PC-3 (cell line): ENCODE data around the gene PPRC1. TPM values are rescaled to one million over a fixed set of nuclear protein-coding genes. Genes with fewer than 3 reads are reported as not detected.

Experiments
- ATAC-seq: fragments of 200-7000 bp; cut with Tn5 transposase; 2 replicates; pipeline ENCODE4 v1.9.1; 2020; ENCODE audit warnings: mild to moderate bottlenecking, moderate library complexity
- BruUV-seq: library from RNA; stranded (reverse); fragments of 400-500 nt; replicated peaks from 2 replicates; lab custom pipeline; 2021; lab: Mats Ljungman, UMichigan
- CTCF ChIA-PET: fragments of 300-600 bp; sonication (Branson Sonifier 250); formaldehyde crosslinking; loops from one replicate; lab custom pipeline; 2022; ENCODE audit warnings: antibody characterized with exemption; lab: Charles Lee
- POLR2A ChIA-PET: fragments of 300-600 bp; sonication (Branson Sonifier 250); formaldehyde crosslinking; loops from one replicate; lab custom pipeline; 2022; ENCODE audit warnings: antibody characterized with exemption; ENCODE audit not compliant: unreplicated experiment; lab: Charles Lee
- DNase-seq: peaks from one replicate; pipeline ENCODE4 v3.0.0-alpha.2; 2015
- H2AFZ ChIP-seq: fragments of 300-600 bp; sonication (generic); 2 replicates; pipeline ENCODE4 v1.6.0; 2016; ENCODE audit warnings: antibody characterized with exemption, low read length
- H3F3A ChIP-seq: fragments of 300-600 bp; sonication (generic); one replicate; pipeline ENCODE4 v1.6.0; 2017; ENCODE audit warnings: antibody characterized with exemption, low read length, control low read depth, mild to moderate bottlenecking; ENCODE audit not compliant: unreplicated experiment
- H3K27ac ChIP-seq: fragments of 300-600 bp; sonication (generic); 2 replicates; pipeline ENCODE4 v1.5.1; 2016; ENCODE audit warnings: mild to moderate bottlenecking, low read length
- H3K27me3 ChIP-seq: fragments of 300-600 bp; sonication (generic); 2 replicates; pipeline ENCODE4 v1.6.1; 2016; ENCODE audit warnings: low read length, mixed read lengths
- H3K36me3 ChIP-seq: fragments of 300-600 bp; sonication (generic); 2 replicates; pipeline ENCODE4 v1.6.1; 2016; ENCODE audit warnings: low read depth, mixed run types, low read length, mixed read lengths
- H3K4me1 ChIP-seq: fragments of 300-600 bp; sonication (generic); 2 replicates; pipeline ENCODE4 v1.5.1; 2016; ENCODE audit warnings: low read length; ENCODE audit not compliant: insufficient read depth
- H3K4me2 ChIP-seq: fragments of 300-600 bp; sonication (generic); 2 replicates; pipeline ENCODE4 v1.6.0; 2016; ENCODE audit warnings: low read length
- H3K4me3 ChIP-seq: fragments of 300-600 bp; sonication (generic); 2 replicates; pipeline ENCODE4 v1.5.1; 2016; ENCODE audit warnings: mild to moderate bottlenecking, low read length, mixed read lengths
- H3K79me2 ChIP-seq: fragments of 300-600 bp; sonication (generic); 2 replicates; pipeline ENCODE4 v1.6.1; 2017; ENCODE audit warnings: low read length, mixed read lengths
- H3K9ac ChIP-seq: fragments of 300-600 bp; sonication (generic); 2 replicates; pipeline ENCODE4 v1.6.0; 2016; ENCODE audit warnings: mild to moderate bottlenecking, low read length
- H3K9me2 ChIP-seq: fragments of 300-600 bp; sonication (generic); replicated peaks from 2 replicates; pipeline ENCODE4 v1.6.1; 2016; ENCODE audit warnings: mixed run types, low read length, mixed read lengths
- H3K9me3 ChIP-seq: fragments of 300-600 bp; sonication (generic); 2 replicates; pipeline ENCODE4 v1.6.1; 2016; ENCODE audit warnings: low read length, mixed read lengths
- H4K20me1 ChIP-seq: fragments of 300-600 bp; sonication (generic); 2 replicates; pipeline ENCODE4 v1.6.1; 2016; ENCODE audit warnings: low read length, mixed read lengths
- CTCF ChIP-seq: fragments of 300-600 bp; sonication (generic); conservative IDR thresholded peaks from 2 replicates; pipeline ENCODE4 v1.5.1; 2017; ENCODE audit warnings: antibody characterized with exemption, low read depth, mild to moderate bottlenecking, low read length
- EZH2 ChIP-seq: fragments of 300-600 bp; sonication (generic); IDR thresholded peaks from one replicate; pipeline ENCODE4 v1.6.1; 2017; ENCODE audit warnings: antibody characterized with exemption, mild to moderate bottlenecking, low read length; ENCODE audit not compliant: unreplicated experiment
- EZH2phosphoT487 ChIP-seq: fragments of 300-600 bp; sonication (generic); IDR thresholded peaks from 2 replicates; pipeline ENCODE4 v1.6.1; 2018; ENCODE audit warnings: mild to moderate bottlenecking, antibody characterized with exemption, low read length, borderline replicate concordance
- intact Hi-C: fragments of 100-400 bp; cut with micrococcal nuclease; formaldehyde crosslinking; loops from 2 replicates; pipeline ENCODE4 v1.9.0; 2023
- total RNA-seq: library from RNA; depleted of rRNA; stranded (reverse); fragments of >200 nt; gene quantifications from 2 replicates; pipeline ENCODE4 v1.2.3, GENCODE V29; 2014

PPRC1 gene
- total RNA-seq, 1 experiment from 2014 or later: 27.6 TPM

DNA sequence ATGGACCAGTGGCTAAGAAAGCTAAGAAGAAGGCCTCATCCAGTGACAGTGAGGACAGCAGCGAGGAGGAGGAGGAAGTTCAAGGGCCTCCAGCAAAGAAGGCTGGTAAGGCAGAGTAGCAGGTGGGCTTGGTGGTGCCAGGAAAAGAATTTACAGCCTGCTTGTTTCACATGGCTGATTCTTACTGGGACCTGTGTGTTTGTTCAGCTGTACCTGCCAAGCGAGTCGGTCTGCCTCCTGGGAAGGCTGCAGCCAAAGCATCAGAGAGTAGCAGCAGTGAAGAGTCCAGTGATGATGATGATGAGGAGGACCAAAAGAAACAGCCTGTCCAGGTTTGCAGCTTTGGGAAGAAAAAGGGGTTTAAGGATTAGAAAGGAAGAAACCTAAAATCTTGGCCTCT is 24.4 kb downstream of the PPRC1 start:
- H3K36me3 ChIP-seq: peaks cover 72% of the 10 kb centered on the region
- intact Hi-C loops: no loop called here
- CTCF ChIA-PET: no interaction called here

GRCh38 chr10:102159051-102159597 is 26.3 kb downstream of the PPRC1 start:
- H3K4me2 ChIP-seq: no peak overlapping the region
- no peak overlapping the region for H3K27ac ChIP-seq
- H3K9me2 ChIP-seq: no peaks in the 10 kb centered on the region
- H3F3A ChIP-seq: peaks cover 4% of the 10 kb centered on the region
- H3K9me3 ChIP-seq: no peaks in the 10 kb centered on the region
- peaks cover 39% of the 10 kb centered on the region for H3K79me2 ChIP-seq
- no peak for ATAC-seq
- intact Hi-C loops: no loop called here
- CTCF ChIA-PET: no interaction called here
- H3K4me3 ChIP-seq: no peak overlapping the region
- no TSS peak for BruUV-seq
- TF ChIP-seq EZH2phosphoT487: no peak
- TF ChIP-seq CTCF: no peak
- TF ChIP-seq EZH2: no peak
- H2AFZ ChIP-seq: no peak overlapping the region
- H3K36me3 ChIP-seq: peaks cover 91% of the 10 kb centered on the region
- H3K27me3 ChIP-seq: no peaks in the 10 kb centered on the region
- POLR2A ChIA-PET: no interaction called here
- DNase-seq: no peak
- peaks cover 3% of the 10 kb centered on the region; the same call in 1 of the 2 replicates for H3K4me1 ChIP-seq
- H4K20me1 ChIP-seq: peaks cover 40% of the 10 kb centered on the region
- no peak overlapping the region for H3K9ac ChIP-seq

More for the DNA sequence above, 24.4 kb downstream of the PPRC1 start:
- Histone ChIP-seq H2AFZ (no peak overlapping the region), H3K4me1 (peaks cover 3% of the 10 kb centered on the region; the same call in 1 of the 2 replicates), H3K79me2 (peaks cover 58% of the 10 kb centered on the region), H3K4me2 (0 out of 2 replicates have a peak overlapping the region, but pooled peaks have one; percentile 6), H3K9ac (no peak overlapping the region), H3K27me3 (no peaks in the 10 kb centered on the region), H3K9me3 (no peaks in the 10 kb centered on the region), H3K9me2 (no peaks in the 10 kb centered on the region), H4K20me1 (peaks cover 41% of the 10 kb centered on the region), H3F3A (peaks cover 4% of the 10 kb centered on the region), H3K4me3 (no peak overlapping the region), H3K27ac (no peak overlapping the region)
- POLR2A ChIA-PET: no interaction called here
- BruUV-seq: no TSS peak
- TF ChIP-seq EZH2phosphoT487 (no peak), CTCF (no peak), EZH2 (no peak)
- ATAC-seq (no peak), DNase-seq (no peak)

DNA sequence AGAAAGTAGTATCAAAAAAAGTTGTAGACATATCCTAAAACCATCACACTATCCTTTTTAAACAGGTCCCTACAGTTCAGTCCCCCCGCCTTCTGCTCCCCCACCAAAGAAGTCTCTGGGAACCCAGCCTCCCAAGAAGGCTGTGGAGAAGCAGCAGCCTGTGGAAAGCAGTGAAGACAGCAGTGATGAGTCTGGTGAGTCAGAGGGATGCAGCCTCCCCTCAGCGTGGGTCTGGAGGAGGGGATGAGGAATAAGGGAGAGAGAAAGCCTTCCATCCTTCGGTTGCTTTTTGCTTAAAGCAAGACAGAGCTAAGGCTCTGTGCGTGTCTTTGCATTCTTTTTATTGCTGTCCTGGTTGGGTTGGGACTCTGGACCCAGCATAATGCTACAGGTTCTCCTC is 27.0 kb downstream of the PPRC1 start:
- Histone ChIP-seq H3K27me3 (no peaks in the 10 kb centered on the region), H3K9me3 (no peaks in the 10 kb centered on the region), H3K4me1 (peaks cover 3% of the 10 kb centered on the region; the same call in 1 of the 2 replicates), H3K4me3 (no peak overlapping the region), H4K20me1 (peaks cover 34% of the 10 kb centered on the region), H3K9me2 (no peaks in the 10 kb centered on the region), H3K36me3 (peaks cover 84% of the 10 kb centered on the region), H3K79me2 (peaks cover 32% of the 10 kb centered on the region), H3K27ac (no peak overlapping the region), H3K4me2 (no peak overlapping the region), H3F3A (peaks cover 4% of the 10 kb centered on the region), H2AFZ (no peak overlapping the region), H3K9ac (no peak overlapping the region)
- DNase-seq (no peak), ATAC-seq (no peak)
- TF ChIP-seq EZH2: no peak
- no peak for TF ChIP-seq CTCF
- no peak for TF ChIP-seq EZH2phosphoT487
- CTCF ChIA-PET: interaction anchor here (0.7 kb wide), 1 partner anchor 192 kb away, joined by 3 read pairs; no protein-coding TSS in a partner anchor
- intact Hi-C loops: no loop called here
- POLR2A ChIA-PET: interaction anchor here (0.5 kb wide), 1 partner anchor 17 kb away, joined by 3 read pairs; no protein-coding TSS in a partner anchor
- no TSS peak for BruUV-seq
